HCT116 (cell line): Measurements from ENCODE around the gene PIK3C3. TPM values are rescaled to one million over a fixed set of nuclear protein-coding genes. Genes with fewer than 3 reads are reported as not detected.

Source experiments
- ATAC-seq: fragments of 200-7000 bp; cut with Tn5 transposase; 2 replicates; pipeline ENCODE4 v1.9.1; 2020; ENCODE audit warnings: mild to moderate bottlenecking, moderate library complexity
- BruUV-seq: library from RNA; stranded (reverse); fragments of 400-500 nt; replicated peaks from 2 replicates; lab custom pipeline; 2021; lab: Mats Ljungman, UMichigan
- CTCF ChIA-PET: fragments of 300-600 bp; sonication (Branson Sonifier 250); formaldehyde crosslinking; loops from one replicate; lab custom pipeline; 2021; ENCODE audit warnings: antibody characterized with exemption; lab: Charles Lee
- POLR2A ChIA-PET: fragments of 300-600, 350-600 bp; sonication (Branson Sonifier 250); formaldehyde crosslinking; loops from one replicate; lab custom pipeline; 2021; ENCODE audit warnings: antibody characterized with exemption; lab: Charles Lee
- RAD21 ChIA-PET, 2 experiments: fragments of 300-600 bp; sonication (Branson Sonifier 250); formaldehyde crosslinking; loops; one replicate each; lab custom pipeline; 2023; ENCODE audit warnings: low total read pairs in 2 of 2; ENCODE audit not compliant: uncharacterized antibody in 2 of 2, unreplicated experiment in 2 of 2, low non-redundant PET in 1 of 2; lab: Charles Lee
- DNase-seq: peaks from one replicate; pipeline ENCODE4 v3.0.0-alpha.2; 2010; ENCODE audit warnings: low read depth, low spot score
- H2AFZ ChIP-seq: fragments of 200-600 bp; shearing (Covaris generic), sonication (generic); 2 replicates; pipeline ENCODE4 v1.6.1; 2017; ENCODE audit warnings: low read depth, mixed run types, mixed read lengths, antibody characterized with exemption, low read length; ENCODE audit not compliant: poor library complexity, severe bottlenecking
- H3K27ac ChIP-seq: 2 replicates; pipeline ENCODE4 v1.5.1; 2012; ENCODE audit warnings: low read depth, low read length
- H3K27me3 ChIP-seq: fragments of 200-600 bp; sonication (generic); 2 replicates; pipeline ENCODE4 v1.6.1; 2016; ENCODE audit warnings: mixed run types, low read length, mixed read lengths; ENCODE audit not compliant: insufficient read depth
- H3K36me3 ChIP-seq, 2 experiments: fragments of 200-500 bp in 1 of 2; fragments of 200-600 bp in 1 of 2; sonication (Bioruptor generic) in 1 of 2; sonication (generic) in 1 of 2; 2 replicates each; pipeline versions ENCODE4 v1.5.1 to v1.6.1; 2014 to 2016; ENCODE audit warnings: low read length in 2 of 2, inconsistent platforms in 1 of 2, mixed read lengths in 1 of 2, mixed run types in 1 of 2; ENCODE audit not compliant: insufficient read depth in 2 of 2, control insufficient read depth in 1 of 2
- H3K4me1 ChIP-seq, 2 experiments: fragments of 200-600 bp in 1 of 2; sonication (generic) in 1 of 2; 2 replicates each; pipeline versions ENCODE4 v1.5.1 to v1.6.1; 2012 to 2017; ENCODE audit warnings: low read length in 2 of 2, inconsistent platforms in 1 of 2, mild to moderate bottlenecking in 1 of 2, mixed read lengths in 1 of 2, mixed run types in 1 of 2, moderate library complexity in 1 of 2; ENCODE audit not compliant: insufficient read depth in 2 of 2, control insufficient read depth in 1 of 2
- H3K4me2 ChIP-seq: fragments of 200-600 bp; sonication (generic); 2 replicates; pipeline ENCODE4 v1.6.1; 2017; ENCODE audit warnings: mixed run types, low read length, mixed read lengths
- H3K4me3 ChIP-seq, 2 experiments: fragments of 200-600 bp in 1 of 2; sonication (generic) in 1 of 2; replicated peaks in 1 of 2; 2 replicates each; pipeline ENCODE4 v1.5.1; 2011 to 2016; ENCODE audit warnings: low read length in 2 of 2, control low read depth in 1 of 2, low read depth in 1 of 2, mild to moderate bottlenecking in 1 of 2, mixed read lengths in 1 of 2, mixed run types in 1 of 2
- H3K79me2 ChIP-seq: fragments of 200-600 bp; sonication (generic); 2 replicates; pipeline ENCODE4 v1.6.1; 2017; ENCODE audit warnings: mild to moderate bottlenecking, mixed run types, low read length, moderate library complexity, mixed read lengths; ENCODE audit not compliant: insufficient read depth
- H3K9ac ChIP-seq: fragments of 200-600 bp; sonication (generic); 2 replicates; pipeline ENCODE4 v1.6.1; 2016; ENCODE audit warnings: low read length, mixed read lengths
- H3K9me2 ChIP-seq: fragments of 200-600 bp; sonication (generic), shearing (Covaris generic); 2 replicates; pipeline ENCODE4 v1.6.1; 2017; ENCODE audit warnings: mixed run types, mild to moderate bottlenecking, moderate library complexity; ENCODE audit not compliant: insufficient read depth
- H3K9me3 ChIP-seq, 2 experiments: fragments of 200-500 bp in 1 of 2; fragments of 200-600 bp in 1 of 2; sonication (Bioruptor generic) in 1 of 2; sonication (generic) in 1 of 2; 2 replicates each; pipeline ENCODE4 v1.6.1; 2014 to 2017; ENCODE audit warnings: low read length in 2 of 2, mixed read lengths in 2 of 2, inconsistent platforms in 1 of 2, low read depth in 1 of 2, mild to moderate bottlenecking in 1 of 2, mixed run types in 1 of 2, moderate library complexity in 1 of 2; ENCODE audit not compliant: control insufficient read depth in 1 of 2, insufficient read depth in 1 of 2
- H4K20me1 ChIP-seq: fragments of 200-600 bp; sonication (generic), shearing (Covaris generic); 2 replicates; pipeline ENCODE4 v1.6.1; 2017; ENCODE audit warnings: mixed run types, mild to moderate bottlenecking, moderate library complexity; ENCODE audit not compliant: insufficient read depth
- ATF3 ChIP-seq: IDR thresholded peaks from 2 replicates; pipeline ENCODE4 v1.6.1; 2012
- CBX3 ChIP-seq: IDR thresholded peaks from 2 replicates; pipeline ENCODE4 v1.6.1; 2012; ENCODE audit warnings: low read depth
- CEBPB ChIP-seq: IDR thresholded peaks from 2 replicates; pipeline ENCODE4 v1.6.1; 2012; ENCODE audit warnings: low read depth
- CTCF ChIP-seq, 3 experiments: fragments of 200-600 bp in 1 of 3; sonication (generic) in 1 of 3; IDR thresholded peaks in 2 of 3; conservative IDR thresholded peaks in 1 of 3; 2 replicates each; pipeline ENCODE4 v1.5.1; 2012 to 2017; ENCODE audit warnings: low read depth in 2 of 3, low read length in 2 of 3, antibody characterized with exemption in 1 of 3, borderline replicate concordance in 1 of 3, control low read depth in 1 of 3, mild to moderate bottlenecking in 1 of 3, mixed read lengths in 1 of 3, mixed run types in 1 of 3, moderate library complexity in 1 of 3; ENCODE audit not compliant: insufficient read depth in 1 of 3
- ELF1 ChIP-seq: IDR thresholded peaks from 2 replicates; pipeline ENCODE4 v1.6.1; 2012; ENCODE audit warnings: low read depth, borderline replicate concordance
- EZH2phosphoT487 ChIP-seq: fragments of 200-600 bp; IDR thresholded peaks from 2 replicates; pipeline ENCODE4 v1.6.1; 2018; ENCODE audit warnings: antibody characterized with exemption, borderline replicate concordance
- MAX ChIP-seq: IDR thresholded peaks from 2 replicates; pipeline ENCODE4 v1.6.1; 2012
- RAD21 ChIP-seq: IDR thresholded peaks from 2 replicates; pipeline ENCODE4 v1.6.1; 2012; ENCODE audit warnings: low read depth, mild to moderate bottlenecking
- REST ChIP-seq: IDR thresholded peaks from 2 replicates; pipeline ENCODE4 v1.6.1; 2012; ENCODE audit warnings: low read depth
- TCF7L2 ChIP-seq: IDR thresholded peaks from 2 replicates; pipeline ENCODE4 v1.7.0; 2011; ENCODE audit warnings: borderline replicate concordance, inconsistent platforms; ENCODE audit not compliant: insufficient read depth, insufficient read length; ENCODE audit errors: extremely low read depth
- ZBTB33 ChIP-seq: IDR thresholded peaks from 2 replicates; pipeline ENCODE4 v1.6.1; 2011; ENCODE audit warnings: mild to moderate bottlenecking, low read length, moderate library complexity; ENCODE audit not compliant: insufficient replicate concordance; ENCODE audit errors: extremely low read depth
- ZFX ChIP-seq: fragments of 450-650 bp; IDR thresholded peaks from 2 replicates; pipeline ENCODE4 v1.6.1; 2017
- ZNF274 ChIP-seq: fragments of 200-500 bp; sonication (Bioruptor generic); IDR thresholded peaks from 2 replicates; pipeline ENCODE4 v1.6.1; 2014; ENCODE audit warnings: mild to moderate bottlenecking, low read depth, low read length, inconsistent platforms
- intact Hi-C: fragments of 100-400 bp; cut with micrococcal nuclease; formaldehyde crosslinking; loops from 2 replicates; pipeline ENCODE4 v1.10.0; 2022
- total RNA-seq: library from RNA; stranded (reverse); gene quantifications from one replicate; pipeline ENCODE4 v1.2.1, GENCODE V29; 2021; ENCODE audit not compliant: unreplicated experiment

The PIK3C3 gene
- total RNA-seq, 1 experiment from 2014 or later, result 40.4 TPM

- TF ChIP-seq ZBTB33, result no peak
- TF ChIP-seq, all 23 proteins: peak for 0
These were observed 33.3 kb upstream of the PIK3C3 start (continued) for GRCh38 chr18:41921770-41922169.

- Histone ChIP-seq H3K79me2 (no peaks in the 10 kb centered on the region), H4K20me1 (no peaks in the 10 kb centered on the region), H3K4me2 (no peak overlapping the region), H3K27me3 (peaks cover 10% of the 10 kb centered on the region), H2AFZ (no peak overlapping the region), H3K9ac (no peak overlapping the region), H3K9me3 (no peaks in the 10 kb centered on the region), H3K4me1 (no peaks in the 10 kb centered on the region), H3K4me3 (no peak overlapping the region), H3K9me2 (no peaks in the 10 kb centered on the region), H3K36me3 (no peaks in the 10 kb centered on the region), H3K27ac (no peak overlapping the region)
- ATAC-seq (no peak), DNase-seq (no peak)
- BruUV-seq, result no TSS peak
- intact Hi-C loops, result no loop called here
- TF ChIP-seq MAX, result no peak
- no peak for TF ChIP-seq TCF7L2
- no peak for TF ChIP-seq CEBPB
- no peak for TF ChIP-seq REST
- TF ChIP-seq RAD21, result no peak
- TF ChIP-seq ELF1, result no peak
- no peak for TF ChIP-seq CTCF (IDR thresholded peaks at IDR 0.05 in 2 of 3, conservative IDR thresholded peaks at IDR 0.05 in 1 of 3; ENCODE audit: borderline replicate concordance in 1 of 3, insufficient read depth in 1 of 3, low read depth in 2 of 3, low read length in 2 of 3)
- TF ChIP-seq ZNF274, result no peak
- TF ChIP-seq EZH2phosphoT487, result no peak
- TF ChIP-seq ZFX, result no peak
- no peak for TF ChIP-seq CBX3
- no peak for TF ChIP-seq ATF3
- no peak for TF ChIP-seq ZBTB33
- RAD21 ChIA-PET, result no interaction called here
- CTCF ChIA-PET, result no interaction called here
- POLR2A ChIA-PET, result no interaction called here
These were observed 32.9 kb upstream of the PIK3C3 start for GRCh38 chr18:41922176-41922575.
